CD14-positive monocyte (primary cell): ENCODE measurements around the gene ELAVL1. TPM values are rescaled to one million over a fixed set of nuclear protein-coding genes. Genes with fewer than 3 reads are reported as not detected.

Experiments used
- DNase-seq, 3 donors: peaks; one replicate each; pipeline ENCODE4 v3.0.0-alpha.2; 2011 to 2022
- H2AFZ ChIP-seq: 2 replicates; pipeline ENCODE4 v1.6.0; 2012; ENCODE audit warnings: mild to moderate bottlenecking, low read depth, low read length, inconsistent platforms; ENCODE audit not compliant: insufficient read depth, poor library complexity, severe bottlenecking
- H3K27ac ChIP-seq, 2 donors: 1 replicate in 1 of 2; 2 replicates in 1 of 2; pipeline ENCODE4 v1.5.1; 2012 to 2013; ENCODE audit warnings: low read length in 2 of 2, control low read depth in 1 of 2, inconsistent platforms in 1 of 2, low read depth in 1 of 2, mild to moderate bottlenecking in 1 of 2
- H3K27me3 ChIP-seq, 2 donors: one replicate each; pipeline versions ENCODE4 v1.6.0 to v1.6.1; 2011 to 2013; ENCODE audit warnings: low read length in 2 of 2; ENCODE audit not compliant: control insufficient read depth in 2 of 2, insufficient read depth in 2 of 2
- H3K36me3 ChIP-seq, 2 donors: replicated peaks in 1 of 2; 1 replicate in 1 of 2; 2 replicates in 1 of 2; pipeline versions ENCODE4 v1.5.1 to v1.6.1; 2012 to 2013; ENCODE audit warnings: low read length in 2 of 2, control low read depth in 1 of 2, inconsistent platforms in 1 of 2, mild to moderate bottlenecking in 1 of 2; ENCODE audit not compliant: insufficient read depth in 2 of 2, control insufficient read depth in 1 of 2
- H3K4me1 ChIP-seq, 2 donors: 1 replicate in 1 of 2; 2 replicates in 1 of 2; pipeline versions ENCODE4 v1.5.1 to v1.6.1; 2012 to 2013; ENCODE audit warnings: low read length in 2 of 2, control low read depth in 1 of 2, inconsistent platforms in 1 of 2, mild to moderate bottlenecking in 1 of 2, moderate library complexity in 1 of 2; ENCODE audit not compliant: insufficient read depth in 2 of 2, control insufficient read depth in 1 of 2
- H3K4me2 ChIP-seq: replicated peaks from 2 replicates; pipeline ENCODE3; 2012; ENCODE audit warnings: low read length, moderate library complexity, mild to moderate bottlenecking; ENCODE audit not compliant: poor library complexity, severe bottlenecking; ENCODE audit errors: extremely low read depth
- H3K4me3 ChIP-seq, 3 experiments: fragments of 200-600 bp in 1 of 3; sonication (generic) in 1 of 3; replicated peaks in 1 of 3; 1 replicate in 2 of 3; 2 replicates in 1 of 3; pipeline ENCODE4 v1.5.1; 2011 to 2013; ENCODE audit warnings: low read length in 3 of 3, mild to moderate bottlenecking in 3 of 3, control low read depth in 2 of 3, low read depth in 2 of 3, inconsistent platforms in 1 of 3, moderate library complexity in 1 of 3
- H3K79me2 ChIP-seq: 2 replicates; pipeline ENCODE4 v1.6.0; 2012; ENCODE audit warnings: mild to moderate bottlenecking, control low read depth, inconsistent platforms, low read length, moderate library complexity; ENCODE audit not compliant: insufficient read depth
- H3K9ac ChIP-seq: 2 replicates; pipeline ENCODE4 v1.6.0; 2017; ENCODE audit warnings: low read length, mild to moderate bottlenecking; ENCODE audit not compliant: insufficient read depth, poor library complexity, severe bottlenecking
- H3K9me3 ChIP-seq, 2 donors: replicated peaks in 1 of 2; 1 replicate in 1 of 2; 2 replicates in 1 of 2; pipeline versions ENCODE4 v1.5.1 to v1.6.1; 2012 to 2013; ENCODE audit warnings: low read length in 2 of 2, control low read depth in 1 of 2; ENCODE audit not compliant: control insufficient read depth in 1 of 2, insufficient read depth in 1 of 2
- H4K20me1 ChIP-seq: 2 replicates; pipeline ENCODE4 v1.6.0; 2012; ENCODE audit warnings: mild to moderate bottlenecking, low read length, control low read depth, moderate library complexity; ENCODE audit not compliant: insufficient read depth
- H3K27ac Mint-ChIP-seq, 7 donors: one replicate each; pipeline ENCODE4 v1.8.0; 2020; ENCODE audit warnings: mild to moderate bottlenecking in 7 of 7, mixed read lengths in 7 of 7, moderate library complexity in 6 of 7, inconsistent platforms in 2 of 7
- H3K27me3 Mint-ChIP-seq, 3 donors: one replicate each; pipeline ENCODE4 v1.8.0; 2021 to 2022; ENCODE audit warnings: low read depth in 3 of 3, mild to moderate bottlenecking in 3 of 3, mixed read lengths in 3 of 3, moderate library complexity in 3 of 3, inconsistent platforms in 1 of 3
- H3K36me3 Mint-ChIP-seq, 2 donors: one replicate each; pipeline ENCODE4 v1.8.0; 2020; ENCODE audit warnings: mixed read lengths in 2 of 2, inconsistent platforms in 1 of 2, mild to moderate bottlenecking in 1 of 2
- H3K4me1 Mint-ChIP-seq: one replicate; pipeline ENCODE4 v1.8.0; 2020; ENCODE audit warnings: mild to moderate bottlenecking, mixed read lengths
- H3K4me3 Mint-ChIP-seq, 2 donors: one replicate each; pipeline ENCODE4 v1.8.0; 2020; ENCODE audit warnings: mild to moderate bottlenecking in 2 of 2, mixed read lengths in 2 of 2, moderate library complexity in 1 of 2
- H3K9me3 Mint-ChIP-seq, 7 donors: one replicate each; pipeline ENCODE4 v1.8.0; 2020 to 2022; ENCODE audit warnings: mixed read lengths in 7 of 7, mild to moderate bottlenecking in 6 of 7, moderate library complexity in 6 of 7, inconsistent platforms in 2 of 7
- CTCF ChIP-seq: fragments of 200-600 bp; IDR thresholded peaks from one replicate; pipeline ENCODE4 v1.8.0; 2022; ENCODE audit warnings: antibody characterized with exemption, mild to moderate bottlenecking
- WGBS: methylation state at CpG from one replicate; pipeline ENCODE4 v1.1.5; 2013; ENCODE audit warnings: missing lambda C conversion rate; ENCODE audit not compliant: insufficient coverage; 5-methylcytosine and 5-hydroxymethylcytosine counted together
- intact Hi-C, 2 donors: fragments of 100-400 bp; cut with micrococcal nuclease; formaldehyde crosslinking; loops; one replicate each; pipeline versions ENCODE4 v1.15.0 to v1.15.1; 2023
- polyA plus RNA-seq, 3 donors: library from polyadenylated mRNA; depleted of rRNA in 1 of 3; unstranded in 2 of 3; stranded (reverse) in 1 of 3; fragments of 300-500 nt in 2 of 3; fragments of >200 nt in 1 of 3; fragmentation: Illumina TruSeq in 2 of 3; gene quantifications; 1 replicate in 2 of 3; 2 replicates in 1 of 3; pipeline ENCODE4 v1.2.3, GENCODE V29; 2012 to 2021

The ELAVL1 gene
- polyA plus RNA-seq, 3 donors, result 25.1 to 31.1 (median 30.7) TPM

DNA sequence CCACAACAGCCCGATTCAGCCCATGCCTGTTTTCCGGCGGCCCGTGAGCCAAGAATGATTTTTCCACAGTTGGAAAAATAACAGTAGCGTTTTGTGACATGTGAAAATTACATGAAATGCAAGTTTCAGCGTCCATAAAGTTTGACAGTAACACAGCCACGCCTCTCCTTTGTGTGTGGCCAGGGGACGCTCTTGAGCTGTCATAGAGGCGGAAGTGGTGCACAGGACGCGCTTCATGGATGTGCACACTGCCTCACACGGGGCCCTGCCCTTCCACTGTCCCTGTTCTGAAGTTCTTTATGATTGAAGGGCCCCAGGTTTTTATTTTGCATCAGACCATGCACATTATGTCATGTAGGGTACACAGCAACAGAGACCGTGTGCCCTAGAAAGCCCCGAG, 12.4 kb upstream of the ELAVL1 start:
- Histone ChIP-seq H3K9ac (no peak overlapping the region), H2AFZ (peak overlapping the region; percentile 24), H3K4me1 (no peaks in the 10 kb centered on the region), H3K4me3 (no peak overlapping the region), H3K27me3 (no peaks in the 10 kb centered on the region), H3K4me2 (no peak overlapping the region), H3K27ac (no peak overlapping the region), H3K9me3 (no peaks in the 10 kb centered on the region), H4K20me1 (no peaks in the 10 kb centered on the region), H3K36me3 (no peaks in the 10 kb centered on the region), H3K79me2 (no peaks in the 10 kb centered on the region)
- peak; percentile 55 for TF ChIP-seq CTCF
- Mint-ChIP-seq H3K9me3 (no peaks in the 10 kb centered on the region), H3K4me3 (no peak overlapping the region), H3K4me1 (peaks cover 7% of the 10 kb centered on the region), H3K27me3 (peaks cover 0 to 4% (median 4%) of the 10 kb centered on the region in 3 donors), H3K27ac (peak overlapping the region in 2 of 7 donors; percentile 2 to 37), H3K36me3 (peaks cover 0 to 3% of the 10 kb centered on the region in 2 donors)
- WGBS, result 63% methylated on average over 14 of the region's 14 CpGs
- intact Hi-C loops, result loop anchor here in 1 of 2 donors (10.0 kb wide), 1 partner anchor 237 kb away; no protein-coding TSS in a partner anchor
- peak; percentile 26 to 37 (median 36) for DNase-seq

DNA sequence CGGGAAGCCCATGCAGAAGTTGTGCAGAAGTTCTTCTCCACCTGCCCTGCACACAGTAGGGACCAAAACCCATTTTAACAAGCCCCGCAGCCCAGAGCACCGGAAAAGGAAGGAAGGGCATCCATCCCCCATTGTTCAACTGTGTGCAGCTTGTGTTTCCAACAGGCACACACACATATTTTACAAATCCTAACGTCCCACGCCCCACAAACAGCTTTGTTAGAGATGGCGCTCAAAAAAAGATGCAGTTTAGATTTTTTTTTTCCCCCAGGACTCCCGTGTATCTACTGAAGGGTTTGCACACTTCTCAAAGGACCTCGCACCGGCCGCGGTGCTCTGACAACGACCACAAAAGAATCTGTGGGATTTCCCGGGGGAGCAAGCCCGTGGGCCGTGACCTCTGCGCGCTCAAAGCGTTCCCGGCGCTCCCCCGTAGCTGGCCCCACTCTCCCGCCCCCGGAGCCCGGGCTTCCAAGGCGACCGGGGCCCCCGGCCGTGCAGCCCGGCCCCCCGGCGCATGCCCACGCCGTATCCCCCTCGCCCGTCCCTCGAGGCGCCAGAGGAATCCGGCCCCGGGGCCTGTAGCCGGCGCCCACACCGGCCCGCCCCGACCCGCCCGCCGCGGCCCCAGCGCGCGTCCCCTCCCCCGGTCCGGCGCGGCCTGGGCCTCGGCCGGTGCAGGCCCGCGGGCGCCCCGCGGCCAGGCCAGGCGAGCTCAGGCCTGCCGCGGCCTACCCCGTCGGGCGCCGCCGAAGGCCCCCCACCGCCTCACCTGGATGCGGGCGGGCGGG, 523 bp downstream of the ELAVL1 start:
- intact Hi-C loops, result loop anchor here (5.0 kb wide), 2 partner anchors 47 to 58 kb away; partner anchors contain the start of gene CCL25 (in 1 of the 2)
- peaks cover 3 to 10% of the 10 kb centered on the region in 2 donors for H3K36me3 Mint-ChIP-seq
- H3K4me3 ChIP-seq, result peak overlapping the region; percentile 39 to 77 (median 77)
- H4K20me1 ChIP-seq, result peaks cover 46% of the 10 kb centered on the region
- peaks cover 28 to 39% of the 10 kb centered on the region in 2 donors for H3K4me1 ChIP-seq
- H3K9me3 Mint-ChIP-seq, result peaks cover 0 to 2% (median 0%) of the 10 kb centered on the region in 7 donors
- DNase-seq, result peak in 1 of 3 donors; percentile 24
- H3K36me3 ChIP-seq, result peaks cover 2 to 10% of the 10 kb centered on the region in 2 donors
- no peaks in the 10 kb centered on the region for H3K9me3 ChIP-seq
- peak overlapping the region; percentile 70 for H3K9ac ChIP-seq
- peak overlapping the region; percentile 76 to 90 for H3K4me3 Mint-ChIP-seq
- H2AFZ ChIP-seq, result peak overlapping the region; percentile 50
- peaks cover 0 to 3% (median 0%) of the 10 kb centered on the region in 3 donors for H3K27me3 Mint-ChIP-seq
- H3K27ac Mint-ChIP-seq, result peak overlapping the region; percentile 68 to 91 (median 81)
- no peaks in the 10 kb centered on the region for H3K27me3 ChIP-seq
- peak overlapping the region; percentile 39 to 73 for H3K27ac ChIP-seq
- peak overlapping the region; percentile 78 for H3K4me2 ChIP-seq
- WGBS, result under 1% methylated on average over 69 of the region's 74 CpGs
- TF ChIP-seq CTCF, result no peak
- peaks cover 58% of the 10 kb centered on the region for H3K79me2 ChIP-seq
- peaks cover 33% of the 10 kb centered on the region for H3K4me1 Mint-ChIP-seq
